Muscle layer of duodenum (tissue), 2 donors: ENCODE measurements around the gene GGT1.
A peak's percentile ranks its signal among the peaks of the same experiment; 100 is the strongest.
"Not testable (repeated sequence)": the region's sequence is repeated elsewhere in the genome, so short reads cannot be mapped to it uniquely, and the experiment has no call there.

Experiments used
- H3K27ac ChIP-seq: one replicate; pipeline ENCODE4 v1.7.0; 2013; ENCODE audit warnings: mild to moderate bottlenecking, low read length
- H3K27me3 ChIP-seq: one replicate; pipeline ENCODE4 v1.7.0; 2013; ENCODE audit warnings: low read depth, mild to moderate bottlenecking, control low read depth, low read length
- H3K36me3 ChIP-seq, 2 donors: one replicate each; pipeline ENCODE4 v1.7.0; 2013; ENCODE audit warnings: low read length in 2 of 2, control low read depth in 1 of 2, mild to moderate bottlenecking in 1 of 2; ENCODE audit not compliant: insufficient read depth in 2 of 2, control insufficient read depth in 1 of 2
- H3K4me1 ChIP-seq, 2 donors: one replicate each; pipeline ENCODE4 v1.7.0; 2013; ENCODE audit warnings: low read length in 2 of 2, mild to moderate bottlenecking in 2 of 2, control low read depth in 1 of 2, moderate library complexity in 1 of 2; ENCODE audit not compliant: insufficient read depth in 2 of 2, control insufficient read depth in 1 of 2
- H3K4me3 ChIP-seq, 2 donors: one replicate each; pipeline ENCODE4 v1.7.0; 2013; ENCODE audit warnings: low read length in 2 of 2, low read depth in 1 of 2, mild to moderate bottlenecking in 1 of 2
- H3K9me3 ChIP-seq, 2 donors: one replicate each; pipeline ENCODE4 v1.7.0; 2013; ENCODE audit warnings: low read length in 2 of 2, control low read depth in 1 of 2, mild to moderate bottlenecking in 1 of 2; ENCODE audit not compliant: control insufficient read depth in 1 of 2
- donor health status: healthy.

The GGT1 gene

GRCh38 chr22:24602847-24603769, at the start of gene GGT1:
GGT1 (plus strand) TSS chr22:24603193; CDS start chr22:24611082, 7,889 bp downstream.
- not testable (repeated sequence) for H3K9me3 ChIP-seq, H3K4me3 ChIP-seq, H3K27me3 ChIP-seq, H3K36me3 ChIP-seq, H3K27ac ChIP-seq
- peaks cover 0 to 11% of the 10 kb centered on the region in 2 donors for H3K4me1 ChIP-seq

GRCh38 chr22:24553597-24554312, 49.2 kb upstream of the GGT1 start:
- Histone ChIP-seq H3K36me3 (peaks cover 16 to 34% of the 10 kb centered on the region in 2 donors), H3K9me3 (no peaks in the 10 kb centered on the region), H3K4me3 (peak overlapping the region; percentile 77 to 92), H3K4me1 (peaks cover 8 to 50% of the 10 kb centered on the region in 2 donors), H3K27me3 (no peaks in the 10 kb centered on the region), H3K27ac (peak overlapping the region; percentile 95)

- Histone ChIP-seq H3K4me3 (peak within 1 kb of the TSS; percentile 77 to 92), H3K27ac (peak within 1 kb of the TSS; percentile 98), H3K4me1 (peaks cover 8 to 58% of the 10 kb centered on the region in 2 donors), H3K27me3 (no peaks in the 10 kb centered on the region), H3K9me3 (no peaks in the 10 kb centered on the region), H3K36me3 (peaks cover 21 to 36% of the 10 kb centered on the region in 2 donors)
These were observed 48.5 kb upstream of the GGT1 start, which contains the start of gene GUCD1 for GRCh38 chr22:24554313-24555164. GUCD1 (minus strand) TSS chr22:24555138; CDS start chr22:24554991, 147 bp downstream.

- Histone ChIP-seq H3K4me3 (peak within 1 kb of the TSS; percentile 77 to 92), H3K9me3 (no peaks in the 10 kb centered on the region), H3K27me3 (no peaks in the 10 kb centered on the region), H3K36me3 (peaks cover 17 to 32% of the 10 kb centered on the region in 2 donors), H3K27ac (peak within 1 kb of the TSS; percentile 98), H3K4me1 (peaks cover 8 to 56% of the 10 kb centered on the region in 2 donors)
These were observed 47.6 kb upstream of the GGT1 start, which contains the start of gene SNRPD3 for GRCh38 chr22:24555165-24556039. SNRPD3 (plus strand) TSS chr22:24555999; CDS start chr22:24557675, 1,676 bp downstream.

- H3K27ac ChIP-seq, result no peak overlapping the region
- H3K4me1 ChIP-seq, result peaks cover 0 to 39% of the 10 kb centered on the region in 2 donors
- no peaks in the 10 kb centered on the region for H3K9me3 ChIP-seq
- no peaks in the 10 kb centered on the region for H3K27me3 ChIP-seq
- peaks cover 24 to 30% of the 10 kb centered on the region in 2 donors for H3K36me3 ChIP-seq
- no peak overlapping the region for H3K4me3 ChIP-seq
These were observed 43.5 kb upstream of the GGT1 start for GRCh38 chr22:24559471-24559870.

GRCh38 chr22:24563246-24563645, 39.7 kb upstream of the GGT1 start:
- Histone ChIP-seq H3K36me3 (peaks cover 15 to 20% of the 10 kb centered on the region in 2 donors), H3K27ac (no peak overlapping the region), H3K27me3 (no peaks in the 10 kb centered on the region), H3K9me3 (no peaks in the 10 kb centered on the region), H3K4me1 (peaks cover 0 to 33% of the 10 kb centered on the region in 2 donors), H3K4me3 (no peak overlapping the region)

- H3K27ac ChIP-seq, result no peak overlapping the region
- peaks cover 0 to 25% of the 10 kb centered on the region in 2 donors for H3K4me1 ChIP-seq
These were observed 38.5 kb upstream of the GGT1 start for GRCh38 chr22:24564376-24565058.

GRCh38 chr22:24565077-24565476, 37.9 kb upstream of the GGT1 start:
- no peak overlapping the region for H3K4me3 ChIP-seq
- H3K27me3 ChIP-seq, result no peaks in the 10 kb centered on the region
- H3K9me3 ChIP-seq, result no peaks in the 10 kb centered on the region
- no peak overlapping the region for H3K27ac ChIP-seq
- peaks cover 13 to 20% of the 10 kb centered on the region in 2 donors for H3K36me3 ChIP-seq
- H3K4me1 ChIP-seq, result peaks cover 0 to 22% of the 10 kb centered on the region in 2 donors

More at GRCh38 chr22:24564376-24565058, 38.5 kb upstream of the GGT1 start:
- H3K4me3 ChIP-seq, result no peak overlapping the region
- peaks cover 12 to 15% of the 10 kb centered on the region in 2 donors for H3K36me3 ChIP-seq
- no peaks in the 10 kb centered on the region for H3K9me3 ChIP-seq
- H3K27me3 ChIP-seq, result no peaks in the 10 kb centered on the region

- H3K27ac ChIP-seq, result no peak overlapping the region
- no peaks in the 10 kb centered on the region for H3K27me3 ChIP-seq
- H3K9me3 ChIP-seq, result no peaks in the 10 kb centered on the region
- peaks cover 10 to 35% of the 10 kb centered on the region in 2 donors for H3K36me3 ChIP-seq
- peaks cover 0 to 22% of the 10 kb centered on the region in 2 donors for H3K4me1 ChIP-seq
- H3K4me3 ChIP-seq, result no peak overlapping the region
These were observed 36.0 kb upstream of the GGT1 start for GRCh38 chr22:24566899-24567511.
